ENCODE data around the gene PDHA1. TPM values are rescaled to one million over a fixed set of nuclear protein-coding genes. Genes with fewer than 3 reads are reported as not detected.

Gene PDHA1

DNA sequence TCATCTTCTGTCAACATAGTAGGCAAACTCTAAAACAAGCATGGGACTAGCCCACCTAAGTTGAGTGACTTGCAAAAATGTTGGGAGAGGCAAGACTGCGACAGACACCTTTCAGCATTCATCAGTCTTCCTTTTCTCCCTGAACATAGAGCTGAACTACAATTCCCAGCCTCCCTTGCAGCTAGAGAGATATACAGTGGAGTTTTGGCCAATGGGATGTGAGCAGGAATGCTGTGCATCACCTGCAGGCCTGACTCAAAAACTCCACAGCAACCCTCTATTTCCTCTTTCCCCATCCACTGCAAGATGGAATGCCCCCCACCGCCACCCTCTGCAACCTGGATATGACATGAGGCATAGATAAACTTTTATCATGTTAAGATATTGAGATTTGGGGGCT lies 66.5 kb downstream of the PDHA1 start:
- no peak overlapping the region for H3K18ac ChIP-seq (ENCODE audit: low read length)
- no peak overlapping the region for H3K9ac ChIP-seq (ENCODE audit: low read depth, low read length, poor library complexity)
- H2BK120ac ChIP-seq (ENCODE audit: low read depth, low read length) = no peak overlapping the region
- H4K8ac ChIP-seq (ENCODE audit: low read depth, low read length) = no peak overlapping the region
- no peak overlapping the region for H3K4me3 ChIP-seq (ENCODE audit: low read length in 2 of 2)
- H2BK12ac ChIP-seq (ENCODE audit: low read length) = no peak overlapping the region
- no peak overlapping the region for H2BK5ac ChIP-seq (ENCODE audit: low read length)
- no peaks in the 10 kb centered on the region for H3K36me3 ChIP-seq (replicated peaks in 1 of 2; ENCODE audit: control insufficient read depth in 2 of 2, insufficient read depth in 2 of 2, low read length in 2 of 2)
- peaks cover 0 to 2% of the 10 kb centered on the region in 2 donors for H3K9me3 ChIP-seq (replicated peaks in 1 of 2; ENCODE audit: control insufficient read depth in 2 of 2, insufficient read depth in 1 of 2, low read depth in 1 of 2, low read length in 2 of 2)
- H3K27ac ChIP-seq (replicated peaks; ENCODE audit: low read length) = no peak overlapping the region
- no peak overlapping the region for H3K4me2 ChIP-seq (ENCODE audit: insufficient read depth, low read length, poor library complexity, severe bottlenecking)
- H2AK5ac ChIP-seq (ENCODE audit: low read depth, low read length) = no peak overlapping the region
- H3K23ac ChIP-seq (ENCODE audit: low read depth, low read length, poor library complexity) = no peak overlapping the region
- H3K27me3 ChIP-seq (ENCODE audit: control insufficient read depth in 3 of 3, insufficient read depth in 3 of 3, low read depth in 1 of 3, low read length in 3 of 3) = no peaks in the 10 kb centered on the region
- no peak overlapping the region for H2AFZ ChIP-seq (ENCODE audit: low read length)
- DNase-seq (ENCODE audit: low spot score) = no peak
- H3K79me1 ChIP-seq (ENCODE audit: low read depth, low read length) = no peaks in the 10 kb centered on the region
- WGBS, 2 donors (ENCODE audit: extremely low coverage in 2 of 2, insufficient read length in 2 of 2, insufficient replicate concordance in 1 of 2) = no CpG with 5 or more reads among the region's 2 CpGs
- no peaks in the 10 kb centered on the region for H3K4me1 ChIP-seq (ENCODE audit: control insufficient read depth in 2 of 2, insufficient read depth in 1 of 2, low read depth in 1 of 2, low read length in 2 of 2)
- H4K91ac ChIP-seq (ENCODE audit: low read depth, low read length, poor library complexity) = no peak overlapping the region
- no peak overlapping the region for H3K14ac ChIP-seq (ENCODE audit: low read length)
- no peak overlapping the region for H3K4ac ChIP-seq (ENCODE audit: low read length)
- H2BK15ac ChIP-seq (ENCODE audit: low read length) = no peak overlapping the region

Small RNA genes within 50 kb of the gene (small RNA-seq; reads per million reads assigned to genes)
- not detected for gene RF00019 (ENCODE audit: insufficient read depth)
